GM12878 (cell line): Measurements from ENCODE around the gene AP5Z1. TPM values are rescaled to one million over a fixed set of nuclear protein-coding genes. Genes with fewer than 3 reads are reported as not detected.

Experiments used
- ATAC-seq: fragments of 200-7000 bp; cut with Tn5 transposase; 3 replicates; pipeline ENCODE4 v1.9.1; 2020; ENCODE audit warnings: mild to moderate bottlenecking, moderate library complexity
- BruUV-seq: library from RNA; stranded (reverse); fragments of 400-500 nt; replicated peaks from 2 replicates; lab custom pipeline; 2021; lab: Mats Ljungman, UMichigan
- CTCF ChIA-PET: fragments of 300-600 bp; sonication (Branson Sonifier 250); formaldehyde crosslinking; extraction: SDS; loops from one replicate; lab custom pipeline; 2021; ENCODE audit warnings: inconsistent platforms; lab: Yijun Ruan, JAX
- POLR2A ChIA-PET: fragments of 350-600 bp; formaldehyde crosslinking; extraction: SDS; loops from one replicate; lab custom pipeline; 2021; ENCODE audit warnings: inconsistent platforms; lab: Charles Lee
- RAD21 ChIA-PET: fragments of 300-600 bp; sonication (Branson Sonifier 250); formaldehyde crosslinking; loops from one replicate; lab custom pipeline; 2023; ENCODE audit warnings: antibody characterized with exemption; ENCODE audit not compliant: unreplicated experiment; lab: Charles Lee
- SMC1A ChIA-PET: fragments of 300-600 bp; sonication (Branson Sonifier 250); formaldehyde crosslinking; loops from one replicate; lab custom pipeline; 2023; ENCODE audit not compliant: unreplicated experiment, uncharacterized antibody; lab: Charles Lee
- DNase-seq: peaks from one replicate; pipeline ENCODE4 v3.0.0-alpha.2; 2011; ENCODE audit warnings: low read depth, low spot score
- FAIRE-seq: peaks from 3 replicates; lab custom pipeline; 2011; peaks lifted over from hg19 to GRCh38; lab: Jason Lieb, UNC
- H2AFZ ChIP-seq: 2 replicates; pipeline ENCODE4 v1.6.0; 2011; ENCODE audit warnings: low read depth, low read length, control low read depth; ENCODE audit not compliant: control insufficient read depth
- H3K27ac ChIP-seq: 2 replicates; pipeline ENCODE4 v1.5.1; 2011; ENCODE audit warnings: control low read depth; ENCODE audit not compliant: control insufficient read depth, insufficient read depth
- H3K27me3 ChIP-seq, 2 experiments: replicated peaks in 1 of 2; 2 replicates each; pipeline versions ENCODE4 v1.6.0 to v1.6.1; 2011; ENCODE audit warnings: low read length in 1 of 2; ENCODE audit not compliant: control insufficient read depth in 2 of 2, insufficient read depth in 2 of 2
- H3K36me3 ChIP-seq, 2 experiments: 2 replicates each; pipeline ENCODE4 v1.5.1; 2011; ENCODE audit warnings: low read length in 1 of 2; ENCODE audit not compliant: control insufficient read depth in 2 of 2, insufficient read depth in 2 of 2
- H3K4me1 ChIP-seq: 2 replicates; pipeline ENCODE4 v1.6.1; 2011; ENCODE audit warnings: mild to moderate bottlenecking, low read length, moderate library complexity, mixed read lengths; ENCODE audit not compliant: control insufficient read depth, insufficient read depth
- H3K4me2 ChIP-seq: 2 replicates; pipeline ENCODE4 v1.6.0; 2011; ENCODE audit warnings: control low read depth; ENCODE audit not compliant: control insufficient read depth, insufficient read depth
- H3K4me3 ChIP-seq: fragments of 200-600 bp; sonication (generic); 2 replicates; pipeline ENCODE4 v1.5.1; 2016
- H3K79me2 ChIP-seq: 2 replicates; pipeline ENCODE4 v1.6.0; 2011; ENCODE audit warnings: low read length; ENCODE audit not compliant: control insufficient read depth, insufficient read depth
- H3K9ac ChIP-seq: 2 replicates; pipeline ENCODE4 v1.8.0; 2011; ENCODE audit warnings: low read length, control low read depth, mixed read lengths; ENCODE audit not compliant: control insufficient read depth, insufficient read depth
- H3K9me3 ChIP-seq: replicated peaks from 3 replicates; pipeline ENCODE4 v1.5.1; 2011; ENCODE audit warnings: mild to moderate bottlenecking, low read length; ENCODE audit not compliant: control insufficient read depth, insufficient read depth
- H4K20me1 ChIP-seq: 2 replicates; pipeline ENCODE4 v1.6.0; 2011; ENCODE audit not compliant: control insufficient read depth, insufficient read depth
- EP300 ChIP-seq, 2 experiments: fragments of 150-350 bp in 1 of 2; IDR thresholded peaks; 2 replicates each; pipeline ENCODE4 v1.6.1; 2011 to 2012; ENCODE audit warnings: low read depth in 2 of 2, low read length in 2 of 2, borderline replicate concordance in 1 of 2, improper control_type of control experiment in 1 of 2, inconsistent platforms in 1 of 2; ENCODE audit not compliant: control insufficient read depth in 1 of 2
- NR2F1 ChIP-seq: fragments of 450-650 bp; conservative IDR thresholded peaks from 2 replicates; pipeline ENCODE4 v1.6.1; 2017; ENCODE audit warnings: mild to moderate bottlenecking
- PAX5 ChIP-seq: IDR thresholded peaks from 2 replicates; pipeline ENCODE4 v1.6.1; 2011; ENCODE audit warnings: low read depth, low read length, borderline replicate concordance
- RELA ChIP-seq: fragments of 450-650 bp; IDR thresholded peaks from 2 replicates; pipeline ENCODE4 v1.8.0; 2014; ENCODE audit warnings: borderline replicate concordance; ENCODE audit not compliant: partially characterized antibody
- RFX5 ChIP-seq: IDR thresholded peaks from 2 replicates; pipeline ENCODE4 v1.6.1; 2011; ENCODE audit warnings: low read depth, low read length, improper control_type of control experiment
- TBL1XR1 ChIP-seq: IDR thresholded peaks from 2 replicates; pipeline ENCODE4 v1.6.1; 2012; ENCODE audit warnings: low read depth, low read length, improper control_type of control experiment
- USF1 ChIP-seq: IDR thresholded peaks from 2 replicates; pipeline ENCODE4 v1.6.1; 2011; ENCODE audit warnings: borderline replicate concordance, low read depth, mild to moderate bottlenecking, moderate library complexity, mixed read lengths, low read length; ENCODE audit not compliant: insufficient read depth; ENCODE audit errors: extremely low read length
- ZNF592 ChIP-seq: fragments of 450-650 bp; IDR thresholded peaks from 2 replicates; pipeline ENCODE4 v1.6.1; 2017; ENCODE audit warnings: mild to moderate bottlenecking, moderate library complexity
- WGBS: methylation state at CpG from one replicate; pipeline ENCODE4 v1.1.6; 2016; ENCODE audit warnings: low lambda C conversion rate; ENCODE audit not compliant: insufficient replicate concordance, insufficient coverage; ENCODE audit errors: missing lambda C conversion rate; 5-methylcytosine and 5-hydroxymethylcytosine counted together
- in situ Hi-C: fragments of 300-500 bp; cut with MboI; formaldehyde crosslinking; loops from 9 replicates; pipeline ENCODE4 v1.14.3; 2018; ENCODE audit warnings: mixed read lengths
- intact Hi-C: fragments of 100-400 bp; cut with micrococcal nuclease; formaldehyde crosslinking; loops from one replicate; pipeline ENCODE4 v1.14.2; 2022; ENCODE audit not compliant: unreplicated experiment
- polyA plus RNA-seq, 11 experiments: library from polyadenylated mRNA; depleted of rRNA in 4 of 11; unstranded in 6 of 11; stranded (reverse) in 5 of 11; fragments of >200 nt; fragmentation: Nextera tagmentation in 4 of 11; fragmentation: Illumina TruSeq in 1 of 11; extraction: Ambion mirVana in 4 of 11; extraction: Trizol in 1 of 11; gene quantifications; 1 replicate in 1 of 11; 2 replicates in 10 of 11; pipeline versions ENCODE4 v1.2.1 to v1.2.3, GENCODE V29; 2011 to 2016; ENCODE audit warnings: inconsistent platforms in 2 of 11, missing spikeins in 2 of 11, low read depth in 1 of 11
- total RNA-seq, 4 experiments: library from RNA; depleted of rRNA in 3 of 4; stranded (reverse); fragments of >200 nt in 3 of 4; fragmentation: Illumina TruSeq in 1 of 4; extraction: Trizol in 1 of 4; gene quantifications; 2 replicates each; pipeline versions ENCODE4 v1.2.1 to v1.2.3, GENCODE V29; 2013 to 2021
- TF ChIP-seq, protein P1 (sequence below): fragments of 450-650 bp; IDR thresholded peaks from 2 replicates; pipeline ENCODE4 v1.6.1; 2016; ENCODE audit warnings: mild to moderate bottlenecking
- TF ChIP-seq, protein P2 (sequence below): fragments of 450-650 bp; formaldehyde crosslinking; IDR thresholded peaks from 2 replicates; pipeline ENCODE4 v1.4.0; 2022; ENCODE audit warnings: mild to moderate bottlenecking, moderate library complexity

AP5Z1 gene
- total and polyA plus RNA-seq, 10 of the 15 experiments (the other 5 are each of a cell fraction or from before 2014, with no cell fraction given) = 0.37 to 43.4 (median 19.4) TPM

GRCh38 chr7:4745971-4746919, 29.2 kb upstream of the AP5Z1 start:
- Histone ChIP-seq H3K27ac (peak overlapping the region; percentile 90), H3K9ac (peak overlapping the region; percentile 68), H3K4me2 (peak overlapping the region; percentile 90), H3K27me3 (no peaks in the 10 kb centered on the region), H3K4me1 (peaks cover 29% of the 10 kb centered on the region), H4K20me1 (no peaks in the 10 kb centered on the region), H3K4me3 (peak overlapping the region; percentile 69), H2AFZ (peak overlapping the region; percentile 33), H3K79me2 (peaks cover 12% of the 10 kb centered on the region), H3K9me3 (no peaks in the 10 kb centered on the region), H3K36me3 (peaks cover 16 to 17% of the 10 kb centered on the region in 2 experiments; a peak in 3 of 4 replicates)
- peak; percentile 93 for FAIRE-seq
- ATAC-seq = peak; percentile 61
- WGBS = 49% methylated on average over 12 of the region's 12 CpGs
- ChIA-PET RAD21 (interaction anchor here (0.8 to 3.8 kb wide), 10 partner anchors 21 to 485 kb away, joined by 3 to 16 read pairs (median 4); partner anchors contain the start of gene AP5Z1), CTCF (interaction anchor here (1.2 to 1.6 kb wide), 4 partner anchors 10 to 110 kb away, joined by 3 to 5 read pairs (median 4); no protein-coding TSS in a partner anchor), SMC1A (interaction anchor here (0.9 to 2.4 kb wide), 6 partner anchors 11 to 105 kb away, joined by 3 to 6 read pairs (median 4); partner anchors contain the start of gene AP5Z1), POLR2A (interaction anchor here (1.0 to 2.7 kb wide), 4 partner anchors 21 to 679 kb away, joined by 4 to 7 read pairs (median 5); no protein-coding TSS in a partner anchor)
- TSS peak; percentile 24 for BruUV-seq
- peak; percentile 48 for DNase-seq
- in situ Hi-C loops (no loop called here), intact Hi-C loops (loop anchor here (1.0 to 2.0 kb wide), 2 partner anchors 29 to 61 kb away; partner anchors contain the start of gene AP5Z1)
- no peak for TF ChIP-seq USF1
- TF ChIP-seq NR2F1 = no peak
- no peak for TF ChIP-seq RFX5
- TF ChIP-seq, protein P1, sequence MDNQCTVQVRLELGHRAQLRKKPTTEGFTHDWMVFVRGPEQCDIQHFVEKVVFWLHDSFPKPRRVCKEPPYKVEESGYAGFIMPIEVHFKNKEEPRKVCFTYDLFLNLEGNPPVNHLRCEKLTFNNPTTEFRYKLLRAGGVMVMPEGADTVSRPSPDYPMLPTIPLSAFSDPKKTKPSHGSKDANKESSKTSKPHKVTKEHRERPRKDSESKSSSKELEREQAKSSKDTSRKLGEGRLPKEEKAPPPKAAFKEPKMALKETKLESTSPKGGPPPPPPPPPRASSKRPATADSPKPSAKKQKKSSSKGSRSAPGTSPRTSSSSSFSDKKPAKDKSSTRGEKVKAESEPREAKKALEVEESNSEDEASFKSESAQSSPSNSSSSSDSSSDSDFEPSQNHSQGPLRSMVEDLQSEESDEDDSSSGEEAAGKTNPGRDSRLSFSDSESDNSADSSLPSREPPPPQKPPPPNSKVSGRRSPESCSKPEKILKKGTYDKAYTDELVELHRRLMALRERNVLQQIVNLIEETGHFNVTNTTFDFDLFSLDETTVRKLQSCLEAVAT = no peak
- TF ChIP-seq, protein P2, sequence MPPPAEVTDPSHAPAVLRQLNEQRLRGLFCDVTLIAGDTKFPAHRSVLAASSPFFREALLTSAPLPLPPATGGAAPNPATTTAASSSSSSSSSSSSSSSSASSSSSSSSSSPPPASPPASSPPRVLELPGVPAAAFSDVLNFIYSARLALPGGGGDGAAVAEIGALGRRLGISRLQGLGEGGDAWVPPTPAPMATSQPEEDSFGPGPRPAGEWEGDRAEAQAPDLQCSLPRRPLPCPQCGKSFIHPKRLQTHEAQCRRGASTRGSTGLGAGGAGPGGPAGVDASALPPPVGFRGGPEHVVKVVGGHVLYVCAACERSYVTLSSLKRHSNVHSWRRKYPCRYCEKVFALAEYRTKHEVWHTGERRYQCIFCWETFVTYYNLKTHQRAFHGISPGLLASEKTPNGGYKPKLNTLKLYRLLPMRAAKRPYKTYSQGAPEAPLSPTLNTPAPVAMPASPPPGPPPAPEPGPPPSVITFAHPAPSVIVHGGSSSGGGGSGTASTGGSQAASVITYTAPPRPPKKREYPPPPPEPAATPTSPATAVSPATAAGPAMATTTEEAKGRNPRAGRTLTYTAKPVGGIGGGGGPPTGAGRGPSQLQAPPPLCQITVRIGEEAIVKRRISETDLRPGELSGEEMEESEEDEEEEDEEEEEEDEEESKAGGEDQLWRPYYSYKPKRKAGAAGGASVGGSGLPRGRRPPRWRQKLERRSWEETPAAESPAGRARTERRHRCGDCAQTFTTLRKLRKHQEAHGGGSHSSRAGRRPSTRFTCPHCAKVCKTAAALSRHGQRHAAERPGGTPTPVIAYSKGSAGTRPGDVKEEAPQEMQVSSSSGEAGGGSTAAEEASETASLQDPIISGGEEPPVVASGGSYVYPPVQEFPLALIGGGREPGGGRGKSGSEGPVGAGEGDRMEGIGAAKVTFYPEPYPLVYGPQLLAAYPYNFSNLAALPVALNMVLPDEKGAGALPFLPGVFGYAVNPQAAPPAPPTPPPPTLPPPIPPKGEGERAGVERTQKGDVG (CRISPR knock-in tag) = no peak
- no peak for TF ChIP-seq ZNF592
- no peak for TF ChIP-seq RELA
- 0 out of 2 replicates have a peak, but pooled peaks have one; percentile 19 for TF ChIP-seq PAX5
- TF ChIP-seq EP300 (IDR thresholded peaks at IDR 0.05; ENCODE audit: borderline replicate concordance in 1 of 2, control insufficient read depth in 1 of 2, low read depth in 2 of 2, low read length in 2 of 2) = no peak
- no peak for TF ChIP-seq TBL1XR1
